Measurements from ENCODE around the gene PARP1.
A peak's percentile ranks its signal among the peaks of the same experiment; 100 is the strongest.

Gene PARP1

GRCh38 chr1:226407497-226408284, at the start of gene PARP1:
Gene PARP1, minus strand, starts transcription at chr1:226408093. Its CDS starts 164 bp downstream, at chr1:226407929.
- DNase-seq (ENCODE audit: low read depth): peak; percentile 36
- TF ChIP-seq CTCF (IDR thresholded peaks at IDR 0.05; ENCODE audit: control insufficient read depth, extremely low read depth, insufficient read depth): peak; percentile 76
- H3K4me3 ChIP-seq (ENCODE audit: low read depth, low read length): peak within 1 kb of the TSS; percentile 69

- DNase-seq (ENCODE audit: low read depth): no peak
- no peak overlapping the region for H3K4me3 ChIP-seq (ENCODE audit: low read depth, low read length)
- no peak for TF ChIP-seq CTCF (IDR thresholded peaks at IDR 0.05; ENCODE audit: control insufficient read depth, extremely low read depth, insufficient read depth)
These were observed 49.4 kb upstream of the PARP1 start for GRCh38 chr1:226457307-226457712.

GRCh38 chr1:226455843-226456242, 48.0 kb upstream of the PARP1 start:
- H3K4me3 ChIP-seq (ENCODE audit: low read depth, low read length): no peak overlapping the region
- DNase-seq (ENCODE audit: low read depth): no peak
- no peak for TF ChIP-seq CTCF (IDR thresholded peaks at IDR 0.05; ENCODE audit: control insufficient read depth, extremely low read depth, insufficient read depth)

GRCh38 chr1:226454349-226454748, 46.5 kb upstream of the PARP1 start:
- H3K4me3 ChIP-seq (ENCODE audit: low read depth, low read length): no peak overlapping the region
- no peak for DNase-seq (ENCODE audit: low read depth)
- no peak for TF ChIP-seq CTCF (IDR thresholded peaks at IDR 0.05; ENCODE audit: control insufficient read depth, extremely low read depth, insufficient read depth)

- no peak for TF ChIP-seq CTCF (IDR thresholded peaks at IDR 0.05; ENCODE audit: control insufficient read depth, extremely low read depth, insufficient read depth)
- no peak overlapping the region for H3K4me3 ChIP-seq (ENCODE audit: low read depth, low read length)
- no peak for DNase-seq (ENCODE audit: low read depth)
These were observed 45.3 kb upstream of the PARP1 start for GRCh38 chr1:226453015-226453704.

GRCh38 chr1:226450688-226451087, 42.8 kb upstream of the PARP1 start:
- no peak for TF ChIP-seq CTCF (IDR thresholded peaks at IDR 0.05; ENCODE audit: control insufficient read depth, extremely low read depth, insufficient read depth)
- H3K4me3 ChIP-seq (ENCODE audit: low read depth, low read length): no peak overlapping the region
- DNase-seq (ENCODE audit: low read depth): no peak

All from LNCaP clone FGC (cell line).